Spleen (tissue), 3 donors: ENCODE measurements around the gene PTP4A1.

Experiments used
- POLR2A ChIP-seq, 3 donors: fragments of 450-650 bp; IDR thresholded peaks; one replicate each; pipeline ENCODE4 v1.5.1; 2017; ENCODE audit warnings: antibody characterized with exemption in 3 of 3, mild to moderate bottlenecking in 1 of 3
- POLR2AphosphoS5 ChIP-seq, 3 donors: sonication (generic); formaldehyde crosslinking; IDR thresholded peaks; one replicate each; pipeline ENCODE4 v1.5.1; 2017; ENCODE audit warnings: antibody characterized with exemption in 3 of 3

DNA sequence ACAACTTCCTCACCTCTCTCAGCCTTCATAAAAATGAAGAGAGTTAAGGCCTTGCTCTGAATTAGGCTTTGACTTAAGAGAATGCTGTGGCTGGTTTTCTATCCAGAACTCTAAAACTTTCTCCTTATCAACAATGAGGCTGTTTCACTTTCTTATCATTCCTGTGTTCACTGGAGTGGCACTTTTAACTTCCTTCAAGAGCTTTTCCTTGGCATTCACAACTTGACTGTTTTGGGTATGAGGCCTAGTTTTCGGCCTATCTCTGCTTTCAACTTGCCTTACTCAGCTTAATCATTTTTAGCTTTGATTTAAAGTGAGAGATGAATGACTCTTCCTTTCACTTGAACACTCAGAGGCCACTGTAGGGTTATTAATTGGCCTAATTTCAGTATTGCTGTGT, 4.3 kb upstream of the PTP4A1 start:
- TF ChIP-seq POLR2A (IDR thresholded peaks at IDR 0.05), result no peak
- no peak for TF ChIP-seq POLR2AphosphoS5 (IDR thresholded peaks at IDR 0.05)
